SK-N-SH (cell line): ENCODE data around the gene SYT13. TPM values are rescaled to one million over a fixed set of nuclear protein-coding genes. Genes with fewer than 3 reads are reported as not detected.

Experiments
- CTCF ChIA-PET: fragments of 300-600, 350-600 bp; formaldehyde crosslinking; extraction: SDS; loops from one replicate; lab custom pipeline; 2021; lab: Yijun Ruan, JAX
- POLR2A ChIA-PET: fragments of 350-600 bp; sonication (Branson Sonifier 250); formaldehyde crosslinking; extraction: SDS; loops from one replicate; lab custom pipeline; 2020; ENCODE audit warnings: antibody characterized with exemption, inconsistent platforms; lab: Yijun Ruan, JAX
- DNase-seq: peaks from one replicate; pipeline ENCODE4 v3.0.0; 2012
- H2AFZ ChIP-seq: fragments of 200-600 bp; sonication (generic); 2 replicates; pipeline ENCODE4 v1.8.1; 2016; ENCODE audit warnings: antibody characterized with exemption, mild to moderate bottlenecking, low read depth
- H3F3A ChIP-seq: fragments of 200-600 bp; sonication (generic); replicated peaks from 2 replicates; pipeline ENCODE3; 2016; ENCODE audit warnings: antibody characterized with exemption, mild to moderate bottlenecking; ENCODE audit not compliant: insufficient read depth
- H3K27ac ChIP-seq, 2 experiments: fragments of 200-500 bp in 1 of 2; fragments of 200-600 bp in 1 of 2; sonication (Bioruptor generic) in 1 of 2; sonication (generic), shearing (Covaris generic) in 1 of 2; 2 replicates each; pipeline versions ENCODE4 v1.5.1 to v1.6.1; 2014 to 2016; ENCODE audit warnings: low read depth in 2 of 2, inconsistent platforms in 1 of 2, low read length in 1 of 2, mild to moderate bottlenecking in 1 of 2, mixed read lengths in 1 of 2
- H3K27me3 ChIP-seq: fragments of 200-600 bp; sonication (generic), shearing (Covaris generic); 2 replicates; pipeline ENCODE4 v1.6.1; 2016; ENCODE audit warnings: mixed run types; ENCODE audit not compliant: insufficient read depth
- H3K36me3 ChIP-seq, 2 experiments: fragments of 200-500 bp in 1 of 2; fragments of 200-600 bp in 1 of 2; sonication (Bioruptor generic) in 1 of 2; sonication (generic) in 1 of 2; replicated peaks in 1 of 2; 2 replicates each; pipeline versions ENCODE3 to v1.5.1; 2014 to 2016; ENCODE audit warnings: low read length in 1 of 2, mild to moderate bottlenecking in 1 of 2; ENCODE audit not compliant: insufficient read depth in 2 of 2, control insufficient read depth in 1 of 2
- H3K4me1 ChIP-seq, 2 experiments: fragments of 200-500 bp in 1 of 2; fragments of 200-600 bp in 1 of 2; sonication (Bioruptor generic) in 1 of 2; sonication (generic), shearing (Covaris generic) in 1 of 2; 2 replicates each; pipeline versions ENCODE4 v1.5.1 to v1.6.1; 2014 to 2016; ENCODE audit warnings: low read depth in 1 of 2, low read length in 1 of 2, mixed run types in 1 of 2; ENCODE audit not compliant: insufficient read depth in 2 of 2, control insufficient read depth in 1 of 2
- H3K4me2 ChIP-seq: fragments of 200-600 bp; sonication (generic), shearing (Covaris generic); 2 replicates; pipeline ENCODE4 v1.6.1; 2017; ENCODE audit warnings: mixed run types
- H3K4me3 ChIP-seq, 2 experiments: fragments of 200-500 bp in 1 of 2; fragments of 200-600 bp in 1 of 2; sonication (Bioruptor generic) in 1 of 2; sonication (generic), shearing (Covaris generic) in 1 of 2; 2 replicates each; pipeline versions ENCODE4 v1.5.1 to v1.8.1; 2014 to 2016; ENCODE audit warnings: low read depth in 2 of 2, inconsistent platforms in 1 of 2, low read length in 1 of 2, mild to moderate bottlenecking in 1 of 2, mixed read lengths in 1 of 2, moderate library complexity in 1 of 2
- H3K79me2 ChIP-seq: fragments of 200-600 bp; sonication (generic); 2 replicates; pipeline ENCODE4 v1.8.1; 2017; ENCODE audit warnings: mild to moderate bottlenecking; ENCODE audit not compliant: insufficient read depth
- H3K9ac ChIP-seq: fragments of 200-600 bp; sonication (generic); 2 replicates; pipeline ENCODE4 v1.6.1; 2017; ENCODE audit warnings: mixed run types
- H3K9me2 ChIP-seq: fragments of 200-600 bp; sonication (generic); 2 replicates; pipeline ENCODE4 v1.6.1; 2017; ENCODE audit warnings: mixed run types
- H3K9me3 ChIP-seq: fragments of 200-600 bp; sonication (generic); 2 replicates; pipeline ENCODE4 v1.6.1; 2017; ENCODE audit warnings: mixed run types, mild to moderate bottlenecking, moderate library complexity
- H4K20me1 ChIP-seq: fragments of 200-600 bp; sonication (generic); 2 replicates; pipeline ENCODE4 v1.6.1; 2017; ENCODE audit warnings: mild to moderate bottlenecking, mixed run types; ENCODE audit not compliant: insufficient read depth
- ELF1 ChIP-seq: IDR thresholded peaks from 2 replicates; pipeline ENCODE4 v1.4.0; 2012
- FOXJ3 ChIP-seq: sonication (generic); formaldehyde crosslinking; IDR thresholded peaks from 2 replicates; pipeline ENCODE4 v1.5.1; 2020; ENCODE audit warnings: mild to moderate bottlenecking, missing genetic modification reagents
- FOXM1 ChIP-seq: IDR thresholded peaks from 2 replicates; pipeline ENCODE4 v1.4.0; 2012; ENCODE audit warnings: low read depth, mild to moderate bottlenecking
- GABPA ChIP-seq: IDR thresholded peaks from 2 replicates; pipeline ENCODE4 v1.4.0; 2012; ENCODE audit warnings: low read depth, mild to moderate bottlenecking
- GATA2 ChIP-seq: sonication (generic); formaldehyde crosslinking; IDR thresholded peaks from 2 replicates; pipeline ENCODE4 v1.5.0; 2020; ENCODE audit warnings: mild to moderate bottlenecking, missing genetic modification reagents
- JUND ChIP-seq: IDR thresholded peaks from 2 replicates; pipeline ENCODE4 v1.4.0; 2012
- MEF2A ChIP-seq: IDR thresholded peaks from 2 replicates; pipeline ENCODE4 v1.4.0; 2012; ENCODE audit warnings: low read depth, borderline replicate concordance
- RAD21 ChIP-seq: IDR thresholded peaks from 2 replicates; pipeline ENCODE4 v1.6.1; 2012; ENCODE audit warnings: mild to moderate bottlenecking, low read length
- RCOR1 ChIP-seq: fragments of 150-350 bp; IDR thresholded peaks from 2 replicates; pipeline ENCODE4 v1.6.1; 2017; ENCODE audit warnings: antibody characterized with exemption, low read length
- RFX5 ChIP-seq: IDR thresholded peaks from 2 replicates; pipeline ENCODE4 v1.6.1; 2012; ENCODE audit warnings: mild to moderate bottlenecking, improper control_type of control experiment, low read length
- RXRA ChIP-seq: IDR thresholded peaks from 2 replicates; pipeline ENCODE4 v1.4.0; 2012; ENCODE audit warnings: low read depth, mild to moderate bottlenecking, borderline replicate concordance
- SMC3 ChIP-seq: IDR thresholded peaks from 2 replicates; pipeline ENCODE4 v1.6.1; 2012; ENCODE audit warnings: low read depth, low read length, improper control_type of control experiment
- TAF1 ChIP-seq: IDR thresholded peaks from 2 replicates; pipeline ENCODE4 v1.6.1; 2012; ENCODE audit warnings: low read depth, mild to moderate bottlenecking, low read length, moderate library complexity, borderline replicate concordance
- TCF12 ChIP-seq: IDR thresholded peaks from 2 replicates; pipeline ENCODE4 v1.4.0; 2012
- WGBS: methylation state at CpG from one replicate; pipeline ENCODE4 v1.1.6; 2017; ENCODE audit warnings: low lambda C conversion rate; 5-methylcytosine and 5-hydroxymethylcytosine counted together
- polyA plus RNA-seq, 3 experiments: library from polyadenylated mRNA; depleted of rRNA; stranded (reverse); fragments of >200 nt; gene quantifications; 2 replicates each; pipeline ENCODE4 v1.2.3, GENCODE V29; 2012
- TF ChIP-seq, protein P1 (sequence below): fragments of 200-600 bp; sonication (generic); IDR thresholded peaks from 2 replicates; pipeline ENCODE4 v1.6.1; 2017; ENCODE audit warnings: antibody characterized with exemption, mild to moderate bottlenecking, moderate library complexity
- TF ChIP-seq, protein P2 (sequence below): IDR thresholded peaks from 2 replicates; pipeline ENCODE4 v1.4.0; 2012; ENCODE audit warnings: low read depth, borderline replicate concordance
- TF ChIP-seq, protein P3 (sequence below): fragments of 150-350 bp; IDR thresholded peaks from 2 replicates; pipeline ENCODE4 v1.6.1; 2017; ENCODE audit warnings: antibody characterized with exemption, low read length, low read depth, borderline replicate concordance
- TF ChIP-seq, protein P4 (sequence below): fragments of 150-350 bp; IDR thresholded peaks from 2 replicates; pipeline ENCODE4 v1.6.1; 2016; ENCODE audit warnings: mild to moderate bottlenecking, low read depth, low read length

SYT13 gene
- polyA plus RNA-seq, 1 of the 3 experiments (the other 2 are of a cell fraction) = not detected

DNA sequence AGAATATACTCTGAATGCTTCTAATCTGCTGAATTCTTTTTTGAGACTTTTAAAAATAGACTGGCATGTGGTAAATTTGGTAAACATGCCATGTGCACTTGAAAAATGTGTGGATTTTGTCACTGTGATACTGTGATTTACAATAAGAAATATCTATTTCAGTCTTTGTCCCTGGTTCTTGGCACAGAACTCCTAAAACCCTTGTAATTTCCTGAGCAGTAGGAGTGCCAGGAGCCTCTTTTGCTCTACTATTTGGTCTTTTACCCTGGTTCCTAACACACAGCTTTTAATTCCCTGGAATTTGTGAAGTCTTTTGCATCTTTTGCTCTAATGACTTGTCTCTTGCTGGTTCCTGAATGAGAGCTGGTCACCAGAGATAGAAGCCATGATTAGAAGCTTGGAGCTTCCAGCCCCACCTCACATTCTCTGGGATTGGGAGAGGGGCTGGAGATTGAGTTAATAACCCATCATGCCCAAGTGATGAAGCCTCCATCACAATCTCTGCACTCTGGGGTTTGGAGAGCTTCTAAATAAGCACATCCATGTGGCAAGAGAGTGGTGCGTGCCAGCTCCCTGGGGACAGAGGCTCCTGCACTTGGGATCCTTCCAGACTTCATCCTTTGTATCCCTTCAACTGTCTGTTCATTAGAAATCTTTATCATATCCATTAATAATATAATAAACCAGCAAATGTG is 27.2 kb upstream of the SYT13 start (continued):
- TF ChIP-seq, protein P1, sequence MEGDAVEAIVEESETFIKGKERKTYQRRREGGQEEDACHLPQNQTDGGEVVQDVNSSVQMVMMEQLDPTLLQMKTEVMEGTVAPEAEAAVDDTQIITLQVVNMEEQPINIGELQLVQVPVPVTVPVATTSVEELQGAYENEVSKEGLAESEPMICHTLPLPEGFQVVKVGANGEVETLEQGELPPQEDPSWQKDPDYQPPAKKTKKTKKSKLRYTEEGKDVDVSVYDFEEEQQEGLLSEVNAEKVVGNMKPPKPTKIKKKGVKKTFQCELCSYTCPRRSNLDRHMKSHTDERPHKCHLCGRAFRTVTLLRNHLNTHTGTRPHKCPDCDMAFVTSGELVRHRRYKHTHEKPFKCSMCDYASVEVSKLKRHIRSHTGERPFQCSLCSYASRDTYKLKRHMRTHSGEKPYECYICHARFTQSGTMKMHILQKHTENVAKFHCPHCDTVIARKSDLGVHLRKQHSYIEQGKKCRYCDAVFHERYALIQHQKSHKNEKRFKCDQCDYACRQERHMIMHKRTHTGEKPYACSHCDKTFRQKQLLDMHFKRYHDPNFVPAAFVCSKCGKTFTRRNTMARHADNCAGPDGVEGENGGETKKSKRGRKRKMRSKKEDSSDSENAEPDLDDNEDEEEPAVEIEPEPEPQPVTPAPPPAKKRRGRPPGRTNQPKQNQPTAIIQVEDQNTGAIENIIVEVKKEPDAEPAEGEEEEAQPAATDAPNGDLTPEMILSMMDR = no peak
- TF ChIP-seq JUND (no peak), RAD21 (no peak), TAF1 (no peak), SMC3 (no peak)
- TF ChIP-seq, protein P2, sequence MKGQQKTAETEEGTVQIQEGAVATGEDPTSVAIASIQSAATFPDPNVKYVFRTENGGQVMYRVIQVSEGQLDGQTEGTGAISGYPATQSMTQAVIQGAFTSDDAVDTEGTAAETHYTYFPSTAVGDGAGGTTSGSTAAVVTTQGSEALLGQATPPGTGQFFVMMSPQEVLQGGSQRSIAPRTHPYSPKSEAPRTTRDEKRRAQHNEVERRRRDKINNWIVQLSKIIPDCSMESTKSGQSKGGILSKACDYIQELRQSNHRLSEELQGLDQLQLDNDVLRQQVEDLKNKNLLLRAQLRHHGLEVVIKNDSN = no peak

DNA sequence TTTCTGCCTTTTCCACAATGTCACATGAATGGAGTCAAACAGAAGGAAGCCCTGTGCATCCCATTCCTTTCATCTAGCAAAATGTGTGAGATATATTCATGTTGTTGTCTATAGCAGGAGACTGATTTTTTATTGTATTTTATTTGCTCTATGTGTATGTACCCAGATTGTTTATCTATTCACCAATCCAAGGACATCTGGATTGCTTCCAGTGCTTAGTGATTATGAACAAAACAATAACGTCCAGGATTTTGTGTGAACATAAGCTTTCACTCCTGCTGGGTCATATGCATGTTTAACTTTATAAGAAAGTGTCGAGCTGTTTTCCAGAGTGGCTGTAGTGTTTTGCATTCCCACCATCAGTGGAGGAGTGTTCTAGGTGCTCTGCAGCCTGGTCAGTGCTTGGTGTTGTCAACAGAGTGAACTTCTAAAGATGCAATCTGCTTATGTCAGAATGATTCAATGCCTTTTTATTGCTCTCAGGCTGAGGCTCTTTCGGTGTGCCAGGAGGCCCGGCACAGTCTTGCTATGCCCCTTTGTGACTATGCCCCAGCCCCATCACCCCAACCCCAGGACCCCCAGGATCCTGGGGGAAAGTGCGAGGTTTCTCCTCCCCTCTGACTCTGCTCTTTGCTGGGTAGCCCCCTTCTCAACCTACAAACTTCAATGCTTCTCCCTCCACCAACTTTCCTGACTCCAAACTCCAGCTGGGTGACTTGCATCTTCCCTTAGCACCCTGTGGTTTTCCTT is 19.9 kb upstream of the SYT13 start:
- no peaks in the 10 kb centered on the region for H4K20me1 ChIP-seq
- H3K4me3 ChIP-seq = no peak overlapping the region
- no peak overlapping the region for H3K4me2 ChIP-seq
- H3K27ac ChIP-seq = no peak overlapping the region
- DNase-seq = no peak
- H3F3A ChIP-seq = no peaks in the 10 kb centered on the region
- no peaks in the 10 kb centered on the region for H3K9me3 ChIP-seq
- ChIA-PET CTCF (interaction anchor here (0.9 to 1.9 kb wide), 10 partner anchors 9 to 203 kb away, joined by 3 to 6 read pairs (median 4); partner anchors contain the start of gene SYT13), POLR2A (no interaction called here)
- H3K9ac ChIP-seq = no peak overlapping the region
- peaks cover 28% of the 10 kb centered on the region for H3K27me3 ChIP-seq
- H2AFZ ChIP-seq = no peak overlapping the region
- no peaks in the 10 kb centered on the region for H3K79me2 ChIP-seq
- no peaks in the 10 kb centered on the region for H3K4me1 ChIP-seq
- H3K36me3 ChIP-seq = no peaks in the 10 kb centered on the region
- 26% methylated on average over 5 of the region's 5 CpGs for WGBS
- H3K9me2 ChIP-seq = no peaks in the 10 kb centered on the region
- TF ChIP-seq MEF2A (no peak), FOXJ3 (no peak), TCF12 (no peak), GATA2 (CRISPR knock-in tag) (no peak), RXRA (no peak), FOXM1 (no peak), ELF1 (no peak), RFX5 (no peak), SMC3 (no peak), GABPA (no peak), RCOR1 (no peak)
- TF ChIP-seq, protein P3, sequence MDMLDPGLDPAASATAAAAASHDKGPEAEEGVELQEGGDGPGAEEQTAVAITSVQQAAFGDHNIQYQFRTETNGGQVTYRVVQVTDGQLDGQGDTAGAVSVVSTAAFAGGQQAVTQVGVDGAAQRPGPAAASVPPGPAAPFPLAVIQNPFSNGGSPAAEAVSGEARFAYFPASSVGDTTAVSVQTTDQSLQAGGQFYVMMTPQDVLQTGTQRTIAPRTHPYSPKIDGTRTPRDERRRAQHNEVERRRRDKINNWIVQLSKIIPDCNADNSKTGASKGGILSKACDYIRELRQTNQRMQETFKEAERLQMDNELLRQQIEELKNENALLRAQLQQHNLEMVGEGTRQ = no peak
- TF ChIP-seq, protein P4, sequence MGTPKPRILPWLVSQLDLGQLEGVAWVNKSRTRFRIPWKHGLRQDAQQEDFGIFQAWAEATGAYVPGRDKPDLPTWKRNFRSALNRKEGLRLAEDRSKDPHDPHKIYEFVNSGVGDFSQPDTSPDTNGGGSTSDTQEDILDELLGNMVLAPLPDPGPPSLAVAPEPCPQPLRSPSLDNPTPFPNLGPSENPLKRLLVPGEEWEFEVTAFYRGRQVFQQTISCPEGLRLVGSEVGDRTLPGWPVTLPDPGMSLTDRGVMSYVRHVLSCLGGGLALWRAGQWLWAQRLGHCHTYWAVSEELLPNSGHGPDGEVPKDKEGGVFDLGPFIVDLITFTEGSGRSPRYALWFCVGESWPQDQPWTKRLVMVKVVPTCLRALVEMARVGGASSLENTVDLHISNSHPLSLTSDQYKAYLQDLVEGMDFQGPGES = no peak
